Right lobe of liver (tissue), 6 donors: ENCODE data around the gene SLC16A12. TPM values are rescaled to one million over a fixed set of nuclear protein-coding genes. Genes with fewer than 3 reads are reported as not detected.
A peak's percentile ranks its signal among the peaks of the same experiment; 100 is the strongest.
"Not testable (repeated sequence)": the region's sequence is repeated elsewhere in the genome, so short reads cannot be mapped to it uniquely, and the experiment has no call there.

Experiments
- ATAC-seq, 4 donors: fragments of 200-7000 bp; cut with Tn5 transposase; one replicate each; pipeline ENCODE4 v1.9.1; 2020; ENCODE audit warnings: mild to moderate bottlenecking in 4 of 4, moderate library complexity in 4 of 4
- DNase-seq, 3 donors: peaks; one replicate each; pipeline ENCODE4 v3.0.0-alpha.2; 2020
- H3K27ac ChIP-seq, 3 donors: fragments of 200-600 bp; one replicate each; pipeline ENCODE4 v1.8.0; 2022
- H3K27me3 ChIP-seq, 2 donors: fragments of 200-600 bp; one replicate each; pipeline ENCODE4 v1.8.0; 2022
- H3K36me3 ChIP-seq, 4 donors: fragments of 200-600 bp; sonication (generic) in 1 of 4; one replicate each; pipeline versions ENCODE4 v1.5.1 to v1.8.0; 2017 to 2022; ENCODE audit warnings: control low read depth in 1 of 4
- H3K4me1 ChIP-seq, 4 donors: fragments of 200-600 bp; sonication (generic) in 1 of 4; one replicate each; pipeline versions ENCODE4 v1.5.1 to v1.8.0; 2017 to 2022; ENCODE audit warnings: control low read depth in 1 of 4
- H3K4me3 ChIP-seq, 3 donors: fragments of 200-600 bp; one replicate each; pipeline ENCODE4 v1.8.0; 2022
- H3K9me3 ChIP-seq, 4 donors: fragments of 200-600 bp; sonication (generic) in 1 of 4; one replicate each; pipeline versions ENCODE4 v1.5.1 to v1.8.0; 2017 to 2022; ENCODE audit warnings: control low read depth in 1 of 4
- POLR2A ChIP-seq: fragments of 450-650 bp; IDR thresholded peaks from one replicate; pipeline ENCODE4 v1.6.1; 2017; ENCODE audit warnings: antibody characterized with exemption, mild to moderate bottlenecking
- WGBS: methylation state at CpG from one replicate; pipeline ENCODE4 v1.1.6; 2018; ENCODE audit warnings: low coverage, low lambda C conversion rate; ENCODE audit not compliant: insufficient coverage; ENCODE audit errors: missing lambda C conversion rate; 5-methylcytosine and 5-hydroxymethylcytosine counted together
- intact Hi-C, 2 donors: fragments of 100-400 bp; cut with DNase I; formaldehyde crosslinking; loops; one replicate each; pipeline versions ENCODE4 v1.11.2 to v1.14.1; 2022
- total RNA-seq, 6 experiments: library from RNA; depleted of rRNA in 2 of 6; stranded (reverse); fragments of >200 nt in 2 of 6; fragmentation: NEBNext Ultra II Directional in 3 of 6; extraction: Animal tissue kit (Norgen Biotek cat#: 25700) in 3 of 6; gene quantifications; one replicate each; pipeline versions ENCODE4 v1.1.0 to v1.2.4, GENCODE V29; 2016 to 2023
- TF ChIP-seq, protein P1 (sequence below), 4 donors: fragments of 200-600 bp in 3 of 4; fragments of 450-650 bp in 1 of 4; IDR thresholded peaks; one replicate each; pipeline versions ENCODE4 v1.5.1 to v1.8.0; 2016 to 2022; ENCODE audit warnings: antibody characterized with exemption in 4 of 4, mild to moderate bottlenecking in 2 of 4
- donor health status: DM: no; HTN: yes; CAD: no.
- donor health status: DM: no; HTN: no; CAD: no.
- donor health status: DM: no; HTN: no; CAD: no.
- donor health status: DM: no; HTN: yes; CAD: no.
- donor health status: DM: no; HTN: yes; CAD: no.

Gene SLC16A12
- total RNA-seq, 6 experiments from 2014 or later, result 0.20 to 6.1 (median 0.80) TPM

DNA sequence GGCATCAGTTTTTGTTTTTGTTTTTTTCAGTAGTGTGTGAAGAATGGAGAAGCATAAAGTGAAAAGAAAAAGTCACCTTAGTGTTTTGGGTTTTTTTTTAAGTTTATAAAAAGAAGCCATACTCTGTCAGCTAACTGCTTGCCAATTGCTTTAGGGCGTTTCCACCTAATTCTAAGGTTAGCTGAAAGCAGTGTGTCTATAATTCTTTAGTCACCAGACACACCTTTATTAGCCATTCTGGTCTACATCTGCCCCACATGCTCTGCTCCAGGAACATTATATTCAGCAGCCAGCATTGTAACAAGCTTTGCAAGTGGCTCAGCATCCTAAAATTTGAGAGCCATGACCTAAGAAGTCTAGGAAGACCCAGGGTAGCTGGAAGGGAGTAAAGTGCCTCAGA is 14.1 kb upstream of the SLC16A12 start:
- DNase-seq (no peak), ATAC-seq (no peak)
- no peaks in the 10 kb centered on the region for H3K9me3 ChIP-seq
- TF ChIP-seq, protein P1, sequence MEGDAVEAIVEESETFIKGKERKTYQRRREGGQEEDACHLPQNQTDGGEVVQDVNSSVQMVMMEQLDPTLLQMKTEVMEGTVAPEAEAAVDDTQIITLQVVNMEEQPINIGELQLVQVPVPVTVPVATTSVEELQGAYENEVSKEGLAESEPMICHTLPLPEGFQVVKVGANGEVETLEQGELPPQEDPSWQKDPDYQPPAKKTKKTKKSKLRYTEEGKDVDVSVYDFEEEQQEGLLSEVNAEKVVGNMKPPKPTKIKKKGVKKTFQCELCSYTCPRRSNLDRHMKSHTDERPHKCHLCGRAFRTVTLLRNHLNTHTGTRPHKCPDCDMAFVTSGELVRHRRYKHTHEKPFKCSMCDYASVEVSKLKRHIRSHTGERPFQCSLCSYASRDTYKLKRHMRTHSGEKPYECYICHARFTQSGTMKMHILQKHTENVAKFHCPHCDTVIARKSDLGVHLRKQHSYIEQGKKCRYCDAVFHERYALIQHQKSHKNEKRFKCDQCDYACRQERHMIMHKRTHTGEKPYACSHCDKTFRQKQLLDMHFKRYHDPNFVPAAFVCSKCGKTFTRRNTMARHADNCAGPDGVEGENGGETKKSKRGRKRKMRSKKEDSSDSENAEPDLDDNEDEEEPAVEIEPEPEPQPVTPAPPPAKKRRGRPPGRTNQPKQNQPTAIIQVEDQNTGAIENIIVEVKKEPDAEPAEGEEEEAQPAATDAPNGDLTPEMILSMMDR (IDR thresholded peaks at IDR 0.05), result no peak
- TF ChIP-seq POLR2A, result no peak
- H3K27me3 ChIP-seq, result no peaks in the 10 kb centered on the region
- intact Hi-C loops, result no loop called here
- peaks cover 0 to 19% (median 4%) of the 10 kb centered on the region in 4 donors for H3K4me1 ChIP-seq
- WGBS, result 78% methylated on average over 1 of the region's 1 CpG
- H3K36me3 ChIP-seq, result no peaks in the 10 kb centered on the region
- H3K4me3 ChIP-seq, result no peak overlapping the region
- no peak overlapping the region for H3K27ac ChIP-seq

DNA sequence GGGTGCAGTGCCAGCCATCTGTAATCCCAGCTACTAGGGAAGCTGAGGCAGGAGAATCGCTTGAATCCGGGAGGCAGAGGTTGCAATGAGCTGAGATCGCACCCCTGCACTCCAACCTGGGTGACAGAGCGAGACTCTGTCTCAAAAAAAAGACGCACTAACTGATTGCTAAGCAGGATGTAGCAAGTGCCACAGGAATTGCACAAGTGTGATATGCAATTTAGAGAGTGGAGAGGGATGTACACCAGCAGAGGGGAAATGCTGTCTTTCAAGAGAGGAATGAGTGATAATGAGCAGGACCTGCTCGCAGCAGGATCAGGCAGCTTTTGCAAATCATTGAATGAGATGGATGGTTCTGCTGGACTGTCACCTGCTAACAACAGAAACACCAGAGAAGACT is 13.3 kb upstream of the SLC16A12 start:
- intact Hi-C loops, result no loop called here
- H3K36me3 ChIP-seq, result no peaks in the 10 kb centered on the region
- H3K27ac ChIP-seq, result peak overlapping the region in 1 of 3 donors; percentile 9
- H3K27me3 ChIP-seq, result no peaks in the 10 kb centered on the region
- no peak overlapping the region for H3K4me3 ChIP-seq
- TF ChIP-seq POLR2A, result no peak
- TF ChIP-seq, protein P1 (IDR thresholded peaks at IDR 0.05), result no peak
- 7% methylated on average over 1 of the region's 6 CpGs for WGBS
- DNase-seq (no peak), ATAC-seq (peak in 3 of 4 donors; percentile 23 to 52 (median 34))
- H3K9me3 ChIP-seq, result no peaks in the 10 kb centered on the region
- peaks cover 0 to 19% (median 4%) of the 10 kb centered on the region in 4 donors for H3K4me1 ChIP-seq

DNA sequence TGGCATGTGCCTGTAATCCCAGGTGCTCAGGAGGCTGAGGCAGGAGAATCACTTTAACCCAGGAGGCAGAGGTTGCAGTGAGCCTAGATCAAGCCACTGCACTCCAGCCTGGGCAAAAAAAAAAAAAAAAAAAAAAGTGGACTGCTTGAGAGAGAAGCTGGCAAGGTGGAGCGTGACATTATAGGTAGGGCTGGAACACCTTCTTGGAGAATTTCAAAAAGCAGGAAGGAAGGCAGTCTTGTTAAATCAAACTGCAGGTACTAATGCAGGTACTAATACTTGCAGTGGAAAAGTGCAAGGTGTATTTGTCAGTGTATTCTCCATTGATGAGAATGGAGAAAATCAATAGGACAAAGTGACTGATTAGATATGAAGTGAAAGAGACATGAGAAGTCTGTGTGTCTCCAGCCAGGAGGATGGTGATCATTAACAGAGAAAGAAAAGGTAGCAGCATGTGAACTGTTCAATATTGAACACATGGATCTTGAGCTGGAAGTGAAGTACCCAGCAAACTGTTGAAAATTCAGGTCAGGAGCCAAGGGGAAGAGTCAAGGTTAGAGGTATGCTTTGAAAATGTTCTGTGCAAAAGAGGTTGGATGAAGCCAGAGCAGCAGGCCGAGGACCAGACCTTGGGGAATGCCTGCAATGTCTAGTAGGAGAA is 12.6 kb upstream of the SLC16A12 start:
- Histone ChIP-seq H3K36me3 (no peaks in the 10 kb centered on the region), H3K9me3 (no peaks in the 10 kb centered on the region), H3K4me1 (peaks cover 0 to 19% (median 4%) of the 10 kb centered on the region in 4 donors), H3K4me3 (no peak overlapping the region), H3K27me3 (no peaks in the 10 kb centered on the region), H3K27ac (peak overlapping the region in 1 of 3 donors; percentile 9)
- 17% methylated on average over 2 of the region's 2 CpGs for WGBS
- ATAC-seq, result peak; percentile 90 to 93 (median 91)
- no peak for DNase-seq
- TF ChIP-seq, protein P1 (IDR thresholded peaks at IDR 0.05), result no peak
- no peak for TF ChIP-seq POLR2A
- intact Hi-C loops, result no loop called here

DNA sequence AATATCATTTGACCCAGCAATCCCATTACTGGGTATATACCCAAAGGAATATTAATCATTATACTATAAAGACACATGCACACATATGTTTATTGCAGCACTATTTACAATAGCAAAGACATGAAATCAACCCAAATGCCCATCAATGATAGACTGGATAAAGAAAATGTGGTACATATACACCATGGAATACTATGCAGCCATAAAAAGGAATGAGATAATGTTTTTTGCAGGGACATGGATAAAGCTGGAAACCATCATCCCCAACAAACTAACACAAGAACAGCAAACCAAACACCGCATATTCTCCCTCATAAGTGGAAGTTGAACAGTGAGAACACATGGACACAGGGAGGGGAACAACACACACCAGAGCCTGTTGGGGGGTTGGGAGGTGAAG is 11.3 kb upstream of the SLC16A12 start:
- H3K4me3 ChIP-seq, H3K27me3 ChIP-seq, DNase-seq, intact Hi-C loops, ATAC-seq, H3K27ac ChIP-seq, H3K36me3 ChIP-seq, H3K9me3 ChIP-seq: not testable (repeated sequence)
- H3K4me1 ChIP-seq, result peaks cover 0 to 19% (median 4%) of the 10 kb centered on the region in 4 donors
- 100% methylated on average over 1 of the region's 1 CpG for WGBS

DNA sequence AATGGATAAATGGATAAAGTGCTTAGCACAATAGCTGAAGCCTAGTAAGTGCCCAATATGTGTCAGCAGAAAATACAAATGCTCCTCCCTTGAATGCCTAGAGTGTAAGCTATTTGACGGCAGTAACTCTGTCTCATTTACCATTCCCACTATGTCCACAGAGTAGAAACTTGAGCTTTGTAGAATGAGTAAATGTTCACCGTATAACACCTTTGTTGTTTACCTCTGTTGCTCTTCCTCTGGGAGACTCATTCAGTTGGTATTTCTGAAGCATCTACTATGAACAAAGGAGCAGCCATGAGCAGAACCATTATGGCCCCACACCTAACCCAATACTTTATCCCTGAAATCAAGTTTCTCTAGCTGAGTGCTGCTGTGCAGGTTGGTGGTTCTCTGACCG is 8.4 kb upstream of the SLC16A12 start:
- no peaks in the 10 kb centered on the region for H3K9me3 ChIP-seq
- DNase-seq, result no peak
- H3K4me3 ChIP-seq, result no peak overlapping the region
- H3K27me3 ChIP-seq, result no peaks in the 10 kb centered on the region
- intact Hi-C loops, result no loop called here
- no peak overlapping the region for H3K27ac ChIP-seq
- peaks cover 0 to 17% (median 4%) of the 10 kb centered on the region in 4 donors for H3K4me1 ChIP-seq
- ATAC-seq, result no peak
- TF ChIP-seq POLR2A, result no peak
- TF ChIP-seq, protein P1 (IDR thresholded peaks at IDR 0.05), result no peak
- no peaks in the 10 kb centered on the region for H3K36me3 ChIP-seq
- WGBS, result 100% methylated on average over 1 of the region's 3 CpGs
